ENCODE data around the gene PACSIN1.

GRCh38 chr6:34560366-34561226 lies 94.7 kb downstream of the PACSIN1 start:
- no peak for TF ChIP-seq POLR2A (IDR thresholded peaks at IDR 0.05)
- no peak for TF ChIP-seq CTCF (IDR thresholded peaks at IDR 0.05)
